Stimulated activated memory B cell treated with anti-CD40 and anti-IgM and Interleukin-4, amounts not matched to agents 10 μg/mL and 1 μg/mL and 100 μg/mL, for 72 hours (primary cell): ENCODE data around the gene SUPT6H.
"Not testable (repeated sequence)": the region's sequence is repeated elsewhere in the genome, so short reads cannot be mapped to it uniquely, and the experiment has no call there.

Experiments used
- ATAC-seq: fragments of 150-1000 bp; cut with Tn5 transposase; 2 replicates; pipeline ENCODE4 v1.10.0; 2021
- H3K27ac Mint-ChIP-seq: one replicate; pipeline ENCODE4 v1.8.0; 2022; ENCODE audit warnings: mild to moderate bottlenecking, mixed read lengths
- H3K27me3 Mint-ChIP-seq: one replicate; pipeline ENCODE4 v1.8.0; 2022; ENCODE audit warnings: mixed read lengths
- H3K36me3 Mint-ChIP-seq: one replicate; pipeline ENCODE4 v1.8.0; 2022; ENCODE audit warnings: mixed read lengths
- H3K4me1 Mint-ChIP-seq: one replicate; pipeline ENCODE4 v1.8.0; 2022; ENCODE audit warnings: mixed read lengths
- H3K4me3 Mint-ChIP-seq: one replicate; pipeline ENCODE4 v1.8.0; 2022; ENCODE audit warnings: mild to moderate bottlenecking, moderate library complexity, mixed read lengths
- H3K9me3 Mint-ChIP-seq: one replicate; pipeline ENCODE4 v1.8.0; 2022; ENCODE audit warnings: mixed read lengths

Gene SUPT6H

GRCh38 chr17:28726226-28726626, 64.2 kb downstream of the SUPT6H start, which contains the start of gene TLCD1:
TLCD1 (minus strand) TSS chr17:28726233; CDS start chr17:28726097, 136 bp downstream.
- Mint-ChIP-seq H3K4me1 (peaks cover 54% of the 10 kb centered on the region), H3K36me3 (peaks cover 40% of the 10 kb centered on the region)

GRCh38 chr17:28726627-28727491, 64.9 kb downstream of the SUPT6H start:
- peaks cover 33% of the 10 kb centered on the region for H3K36me3 Mint-ChIP-seq
- peaks cover 54% of the 10 kb centered on the region for H3K4me1 Mint-ChIP-seq
- no peaks in the 10 kb centered on the region for H3K27me3 Mint-ChIP-seq
- peak overlapping the region; percentile 89 for H3K4me3 Mint-ChIP-seq
- peak overlapping the region; percentile 89 for H3K27ac Mint-ChIP-seq
- peak; percentile 59 for ATAC-seq
- no peaks in the 10 kb centered on the region for H3K9me3 Mint-ChIP-seq

More at GRCh38 chr17:28726226-28726626, 64.2 kb downstream of the SUPT6H start, which contains the start of gene TLCD1:
- ATAC-seq: peak; percentile 59
- Mint-ChIP-seq H3K27ac (peak within 1 kb of the TSS; percentile 89), H3K27me3 (no peaks in the 10 kb centered on the region), H3K9me3 (no peaks in the 10 kb centered on the region), H3K4me3 (peak within 1 kb of the TSS; percentile 93)

GRCh38 chr17:28728364-28729200, 66.6 kb downstream of the SUPT6H start, which contains the start of gene NEK8:
NEK8 (plus strand) TSS chr17:28728788; CDS start chr17:28728814, 26 bp downstream.
- H3K27ac Mint-ChIP-seq: peak within 1 kb of the TSS; percentile 89
- peaks cover 21% of the 10 kb centered on the region for H3K36me3 Mint-ChIP-seq
- peaks cover 51% of the 10 kb centered on the region for H3K4me1 Mint-ChIP-seq
- ATAC-seq: peak; percentile 73
- peak within 1 kb of the TSS; percentile 89 for H3K4me3 Mint-ChIP-seq
- no peaks in the 10 kb centered on the region for H3K27me3 Mint-ChIP-seq
- peaks cover 2% of the 10 kb centered on the region for H3K9me3 Mint-ChIP-seq

GRCh38 chr17:28729950-28730330, 67.9 kb downstream of the SUPT6H start:
- peak overlapping the region; percentile 89 for H3K27ac Mint-ChIP-seq
- no peaks in the 10 kb centered on the region for H3K27me3 Mint-ChIP-seq
- peaks cover 51% of the 10 kb centered on the region for H3K4me1 Mint-ChIP-seq
- peaks cover 21% of the 10 kb centered on the region for H3K36me3 Mint-ChIP-seq
- no peak for ATAC-seq
- H3K4me3 Mint-ChIP-seq: no peak overlapping the region
- H3K9me3 Mint-ChIP-seq: peaks cover 2% of the 10 kb centered on the region

GRCh38 chr17:28733346-28733745, 71.3 kb downstream of the SUPT6H start:
- Mint-ChIP-seq H3K4me3 (no peak overlapping the region), H3K27ac (peak overlapping the region; percentile 79), H3K36me3 (peaks cover 30% of the 10 kb centered on the region), H3K9me3 (peaks cover 2% of the 10 kb centered on the region), H3K27me3 (no peaks in the 10 kb centered on the region), H3K4me1 (peaks cover 56% of the 10 kb centered on the region)
- ATAC-seq: no peak

GRCh38 chr17:28734712-28735241, 72.8 kb downstream of the SUPT6H start:
- Mint-ChIP-seq H3K27ac (peak overlapping the region; percentile 79), H3K4me3 (no peak overlapping the region), H3K9me3 (peaks cover 2% of the 10 kb centered on the region), H3K4me1 (peaks cover 61% of the 10 kb centered on the region), H3K36me3 (peaks cover 30% of the 10 kb centered on the region), H3K27me3 (no peaks in the 10 kb centered on the region)
- no peak for ATAC-seq

- Mint-ChIP-seq H3K9me3 (peaks cover 2% of the 10 kb centered on the region), H3K4me1 (peaks cover 63% of the 10 kb centered on the region), H3K36me3 (peaks cover 31% of the 10 kb centered on the region), H3K27ac (peak overlapping the region; percentile 79), H3K27me3 (no peaks in the 10 kb centered on the region), H3K4me3 (no peak overlapping the region)
- no peak for ATAC-seq
Measured at GRCh38 chr17:28735242-28735722, 73.3 kb downstream of the SUPT6H start.

GRCh38 chr17:28735913-28736769, 74.1 kb downstream of the SUPT6H start:
- H3K4me3 Mint-ChIP-seq, H3K9me3 Mint-ChIP-seq, ATAC-seq, H3K27me3 Mint-ChIP-seq, H3K27ac Mint-ChIP-seq: not testable (repeated sequence)
- Mint-ChIP-seq H3K4me1 (peaks cover 72% of the 10 kb centered on the region), H3K36me3 (peaks cover 39% of the 10 kb centered on the region)

GRCh38 chr17:28737316-28737715, 75.3 kb downstream of the SUPT6H start:
- Mint-ChIP-seq H3K27ac (peak overlapping the region; percentile 93), H3K36me3 (peaks cover 42% of the 10 kb centered on the region), H3K4me3 (peak overlapping the region; percentile 73), H3K27me3 (no peaks in the 10 kb centered on the region), H3K9me3 (peaks cover under 1% of the 10 kb centered on the region), H3K4me1 (peaks cover 83% of the 10 kb centered on the region)
- ATAC-seq: no peak

- Mint-ChIP-seq H3K36me3 (peaks cover 42% of the 10 kb centered on the region), H3K27ac (peak overlapping the region; percentile 93), H3K9me3 (no peaks in the 10 kb centered on the region), H3K4me3 (peak overlapping the region; percentile 73), H3K4me1 (peaks cover 87% of the 10 kb centered on the region), H3K27me3 (no peaks in the 10 kb centered on the region)
- ATAC-seq: peak; percentile 89
Measured at GRCh38 chr17:28737770-28738679, 76.0 kb downstream of the SUPT6H start.

GRCh38 chr17:28738680-28739384, 76.8 kb downstream of the SUPT6H start:
- no peaks in the 10 kb centered on the region for H3K27me3 Mint-ChIP-seq
- ATAC-seq: peak; percentile 69

GRCh38 chr17:28740406-28741357, 78.7 kb downstream of the SUPT6H start:
- Mint-ChIP-seq H3K27me3 (no peaks in the 10 kb centered on the region), H3K9me3 (no peaks in the 10 kb centered on the region), H3K4me1 (peaks cover 73% of the 10 kb centered on the region), H3K4me3 (peak overlapping the region; percentile 89), H3K36me3 (peaks cover 35% of the 10 kb centered on the region), H3K27ac (peak overlapping the region; percentile 93)
- no peak for ATAC-seq

More at GRCh38 chr17:28738680-28739384, 76.8 kb downstream of the SUPT6H start:
- Mint-ChIP-seq H3K36me3 (peaks cover 40% of the 10 kb centered on the region), H3K9me3 (no peaks in the 10 kb centered on the region), H3K27ac (peak overlapping the region; percentile 93), H3K4me3 (peak overlapping the region; percentile 73), H3K4me1 (peaks cover 84% of the 10 kb centered on the region)
